ENCODE measurements around the gene EFHC1. TPM values are rescaled to one million over a fixed set of nuclear protein-coding genes. Genes with fewer than 3 reads are reported as not detected.

EFHC1 gene
- total and polyA plus RNA-seq, 2 experiments from 2014 or later, result 24.3 to 28.0 TPM

GRCh38 chr6:52558266-52559000, 138.3 kb downstream of the EFHC1 start:
- Mint-ChIP-seq H3K36me3 (ENCODE audit: low read depth) (no peaks in the 10 kb centered on the region), H3K27me3 (ENCODE audit: insufficient read depth, low read depth, poor library complexity) (no peaks in the 10 kb centered on the region), H3K4me3 (no peak overlapping the region), H3K27ac (0 out of 2 replicates have a peak overlapping the region, but pooled peaks have one; percentile 58), H3K9me3 (no peaks in the 10 kb centered on the region), H3K4me1 (peaks cover 25% of the 10 kb centered on the region)
- H3K27me3 ChIP-seq (ENCODE audit: insufficient read depth), result no peaks in the 10 kb centered on the region
- H3K79me2 ChIP-seq (replicated peaks; ENCODE audit: insufficient read depth), result peaks cover 94% of the 10 kb centered on the region
- TF ChIP-seq NANOG (IDR thresholded peaks at IDR 0.05; ENCODE audit: borderline replicate concordance) (no peak), ZNF331 (CRISPR knock-in tag; IDR thresholded peaks at IDR 0.05; ENCODE audit: low read depth) (no peak), REST (IDR thresholded peaks at IDR 0.05; ENCODE audit: unreplicated experiment) (no peak), EZH2phosphoT487 (IDR thresholded peaks at IDR 0.05; ENCODE audit: unreplicated experiment) (no peak), CREB1 (CRISPR knock-in tag; IDR thresholded peaks at IDR 0.05; ENCODE audit: low read depth) (no peak), ZNF114 (CRISPR knock-in tag; IDR thresholded peaks at IDR 0.05) (no peak), POLR2AphosphoS5 (IDR thresholded peaks at IDR 0.05; ENCODE audit: low read depth) (no peak), ZNF462 (CRISPR knock-in tag; IDR thresholded peaks at IDR 0.05) (no peak), EZH2 (IDR thresholded peaks at IDR 0.05; ENCODE audit: low read depth, unreplicated experiment) (no peak), JUNB (IDR thresholded peaks at IDR 0.05; ENCODE audit: unreplicated experiment) (no peak), STAT1 (IDR thresholded peaks at IDR 0.05; ENCODE audit: unreplicated experiment) (no peak)
- TF ChIP-seq, protein P1, sequence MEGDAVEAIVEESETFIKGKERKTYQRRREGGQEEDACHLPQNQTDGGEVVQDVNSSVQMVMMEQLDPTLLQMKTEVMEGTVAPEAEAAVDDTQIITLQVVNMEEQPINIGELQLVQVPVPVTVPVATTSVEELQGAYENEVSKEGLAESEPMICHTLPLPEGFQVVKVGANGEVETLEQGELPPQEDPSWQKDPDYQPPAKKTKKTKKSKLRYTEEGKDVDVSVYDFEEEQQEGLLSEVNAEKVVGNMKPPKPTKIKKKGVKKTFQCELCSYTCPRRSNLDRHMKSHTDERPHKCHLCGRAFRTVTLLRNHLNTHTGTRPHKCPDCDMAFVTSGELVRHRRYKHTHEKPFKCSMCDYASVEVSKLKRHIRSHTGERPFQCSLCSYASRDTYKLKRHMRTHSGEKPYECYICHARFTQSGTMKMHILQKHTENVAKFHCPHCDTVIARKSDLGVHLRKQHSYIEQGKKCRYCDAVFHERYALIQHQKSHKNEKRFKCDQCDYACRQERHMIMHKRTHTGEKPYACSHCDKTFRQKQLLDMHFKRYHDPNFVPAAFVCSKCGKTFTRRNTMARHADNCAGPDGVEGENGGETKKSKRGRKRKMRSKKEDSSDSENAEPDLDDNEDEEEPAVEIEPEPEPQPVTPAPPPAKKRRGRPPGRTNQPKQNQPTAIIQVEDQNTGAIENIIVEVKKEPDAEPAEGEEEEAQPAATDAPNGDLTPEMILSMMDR (conservative IDR thresholded peaks at IDR 0.05; ENCODE audit: low read depth in 2 of 2), result no peak
- TF ChIP-seq, protein P2, sequence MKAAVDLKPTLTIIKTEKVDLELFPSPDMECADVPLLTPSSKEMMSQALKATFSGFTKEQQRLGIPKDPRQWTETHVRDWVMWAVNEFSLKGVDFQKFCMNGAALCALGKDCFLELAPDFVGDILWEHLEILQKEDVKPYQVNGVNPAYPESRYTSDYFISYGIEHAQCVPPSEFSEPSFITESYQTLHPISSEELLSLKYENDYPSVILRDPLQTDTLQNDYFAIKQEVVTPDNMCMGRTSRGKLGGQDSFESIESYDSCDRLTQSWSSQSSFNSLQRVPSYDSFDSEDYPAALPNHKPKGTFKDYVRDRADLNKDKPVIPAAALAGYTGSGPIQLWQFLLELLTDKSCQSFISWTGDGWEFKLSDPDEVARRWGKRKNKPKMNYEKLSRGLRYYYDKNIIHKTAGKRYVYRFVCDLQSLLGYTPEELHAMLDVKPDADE (IDR thresholded peaks at IDR 0.05), result no peak
- H3K9me2 ChIP-seq (ENCODE audit: insufficient read depth), result no peaks in the 10 kb centered on the region
- no peak overlapping the region for H2AFZ ChIP-seq
- no peaks in the 10 kb centered on the region; the same call in none of the 2 replicates for H4K20me1 ChIP-seq (replicated peaks; ENCODE audit: insufficient read depth)
- H3K36me3 ChIP-seq (ENCODE audit: insufficient read depth), result no peaks in the 10 kb centered on the region
- no peak for ATAC-seq
- no peak overlapping the region for H3K4me3 ChIP-seq
- no peak for DNase-seq (ENCODE audit: low spot score)
- peak overlapping the region; percentile 58; the same call in 1 of the 2 replicates for H3K4me2 ChIP-seq
- H3K4me1 ChIP-seq (ENCODE audit: insufficient read depth), result peaks cover 13% of the 10 kb centered on the region
- 0 out of 2 replicates have a peak overlapping the region, but pooled peaks have one; percentile 74 for H3K27ac ChIP-seq (ENCODE audit: low read depth)
- H3F3A ChIP-seq (replicated peaks; ENCODE audit: low read depth), result no peaks in the 10 kb centered on the region

Data from GM23338 (cell line).